Panc1 (cell line): ENCODE measurements around the gene PBRM1.

Experiments used
- CTCF ChIP-seq: fragments of 450-650 bp; IDR thresholded peaks from 2 replicates; pipeline ENCODE4 v1.5.1; 2017; ENCODE audit warnings: mild to moderate bottlenecking
- POLR2AphosphoS5 ChIP-seq: IDR thresholded peaks from 2 replicates; pipeline ENCODE4 v1.6.1; 2012; ENCODE audit warnings: mild to moderate bottlenecking, low read depth, low read length, moderate library complexity
- REST ChIP-seq, 2 experiments: IDR thresholded peaks; 2 replicates each; pipeline ENCODE4 v1.6.1; 2011 to 2012; ENCODE audit warnings: low read depth in 2 of 2, control low read depth in 1 of 2, low read length in 1 of 2, mild to moderate bottlenecking in 1 of 2, moderate library complexity in 1 of 2; ENCODE audit not compliant: insufficient read depth in 1 of 2
- SIN3A ChIP-seq: IDR thresholded peaks from 2 replicates; pipeline ENCODE4 v1.6.1; 2012; ENCODE audit warnings: low read depth, mild to moderate bottlenecking, low read length, moderate library complexity, borderline replicate concordance; ENCODE audit not compliant: insufficient read depth
- TCF7L2 ChIP-seq: IDR thresholded peaks from 2 replicates; pipeline ENCODE4 v1.6.1; 2011; ENCODE audit warnings: mild to moderate bottlenecking, low read depth, low read length, inconsistent platforms

GRCh38 chr3:52695798-52696671, 10.3 kb upstream of the PBRM1 start:
- TF ChIP-seq CTCF (no peak), REST (IDR thresholded peaks at IDR 0.05; ENCODE audit: insufficient read depth in 1 of 2, low read depth in 2 of 2, low read length in 1 of 2) (no peak), SIN3A (no peak), POLR2AphosphoS5 (no peak), TCF7L2 (no peak)
